Osteocyte (in vitro differentiated cells): ENCODE data around the gene BDKRB2. TPM values are rescaled to one million over a fixed set of nuclear protein-coding genes. Genes with fewer than 3 reads are reported as not detected.

Experiments used
- DNase-seq: peaks from one replicate; pipeline ENCODE4 v3.0.0; 2021; ENCODE audit warnings: mixed read lengths; ENCODE audit not compliant: unreplicated experiment; ENCODE audit errors: extremely low spot score
- H3K27ac Mint-ChIP-seq: one replicate; pipeline ENCODE4 v1.8.0; 2021; ENCODE audit warnings: mild to moderate bottlenecking, mixed read lengths; ENCODE audit not compliant: unreplicated experiment
- H3K27me3 Mint-ChIP-seq: one replicate; pipeline ENCODE4 v1.8.0; 2021; ENCODE audit warnings: mixed read lengths; ENCODE audit not compliant: unreplicated experiment
- H3K36me3 Mint-ChIP-seq: one replicate; pipeline ENCODE4 v1.8.0; 2021; ENCODE audit warnings: mixed read lengths; ENCODE audit not compliant: unreplicated experiment
- H3K4me1 Mint-ChIP-seq: one replicate; pipeline ENCODE4 v1.8.0; 2021; ENCODE audit warnings: mixed read lengths; ENCODE audit not compliant: unreplicated experiment
- H3K4me3 Mint-ChIP-seq: one replicate; pipeline ENCODE4 v1.8.0; 2021; ENCODE audit warnings: mild to moderate bottlenecking, moderate library complexity, mixed read lengths; ENCODE audit not compliant: unreplicated experiment
- H3K9me3 Mint-ChIP-seq: one replicate; pipeline ENCODE4 v1.8.0; 2021; ENCODE audit warnings: mixed read lengths; ENCODE audit not compliant: unreplicated experiment
- total RNA-seq: library from RNA; stranded (reverse); gene quantifications from 2 replicates; pipeline ENCODE4 v1.2.1, GENCODE V29; 2021
- TF ChIP-seq, protein P1 (sequence below): fragments of 200-600 bp; sonication (generic); IDR thresholded peaks from 2 replicates; pipeline ENCODE4 v1.5.0; 2021; ENCODE audit warnings: antibody characterized with exemption, mild to moderate bottlenecking, moderate library complexity

BDKRB2 gene
- total RNA-seq, 1 donor from 2014 or later, result 0.40 TPM

DNA sequence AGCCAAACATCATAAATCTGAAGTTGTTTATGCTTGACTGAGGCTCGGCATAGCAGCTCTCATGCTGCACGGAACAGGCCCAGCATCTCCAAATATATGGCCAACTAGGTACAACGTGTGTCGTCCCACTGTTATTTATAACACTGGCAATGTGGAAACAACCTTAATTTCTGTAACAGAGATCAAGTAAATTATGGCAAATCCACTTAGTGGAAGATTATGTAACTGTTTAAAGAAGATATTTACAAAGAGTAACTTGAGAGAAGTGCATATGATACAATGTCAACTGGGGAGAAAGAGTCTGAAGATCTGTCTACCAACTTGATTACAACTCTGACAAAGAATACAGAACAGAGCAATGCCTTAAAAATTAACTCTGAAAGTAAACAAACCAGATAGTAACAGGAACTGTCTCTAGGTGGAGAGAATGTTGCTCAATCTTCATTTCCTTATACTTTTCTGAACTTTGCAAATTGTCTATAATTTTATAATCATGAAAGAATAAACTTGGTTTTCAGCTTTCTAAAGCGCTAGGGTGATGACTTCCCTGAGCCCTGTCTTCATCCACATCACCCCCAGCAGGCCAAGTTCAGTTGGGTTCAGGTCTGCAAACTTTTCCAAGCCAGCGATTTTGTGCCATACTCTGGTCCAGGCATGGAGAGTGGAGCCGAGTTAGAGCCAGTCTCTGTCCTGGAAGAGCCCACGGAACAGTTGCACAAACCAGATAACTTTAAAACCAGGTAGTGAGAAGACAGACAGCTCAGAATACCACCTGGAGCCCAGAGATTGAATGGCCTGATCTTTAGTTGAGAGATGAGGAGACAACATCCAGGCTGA is 44.3 kb upstream of the BDKRB2 start:
- Mint-ChIP-seq H3K27ac (no peak overlapping the region), H3K4me3 (no peak overlapping the region), H3K36me3 (no peaks in the 10 kb centered on the region), H3K27me3 (no peaks in the 10 kb centered on the region), H3K9me3 (no peaks in the 10 kb centered on the region), H3K4me1 (no peaks in the 10 kb centered on the region)
- TF ChIP-seq, protein P1, sequence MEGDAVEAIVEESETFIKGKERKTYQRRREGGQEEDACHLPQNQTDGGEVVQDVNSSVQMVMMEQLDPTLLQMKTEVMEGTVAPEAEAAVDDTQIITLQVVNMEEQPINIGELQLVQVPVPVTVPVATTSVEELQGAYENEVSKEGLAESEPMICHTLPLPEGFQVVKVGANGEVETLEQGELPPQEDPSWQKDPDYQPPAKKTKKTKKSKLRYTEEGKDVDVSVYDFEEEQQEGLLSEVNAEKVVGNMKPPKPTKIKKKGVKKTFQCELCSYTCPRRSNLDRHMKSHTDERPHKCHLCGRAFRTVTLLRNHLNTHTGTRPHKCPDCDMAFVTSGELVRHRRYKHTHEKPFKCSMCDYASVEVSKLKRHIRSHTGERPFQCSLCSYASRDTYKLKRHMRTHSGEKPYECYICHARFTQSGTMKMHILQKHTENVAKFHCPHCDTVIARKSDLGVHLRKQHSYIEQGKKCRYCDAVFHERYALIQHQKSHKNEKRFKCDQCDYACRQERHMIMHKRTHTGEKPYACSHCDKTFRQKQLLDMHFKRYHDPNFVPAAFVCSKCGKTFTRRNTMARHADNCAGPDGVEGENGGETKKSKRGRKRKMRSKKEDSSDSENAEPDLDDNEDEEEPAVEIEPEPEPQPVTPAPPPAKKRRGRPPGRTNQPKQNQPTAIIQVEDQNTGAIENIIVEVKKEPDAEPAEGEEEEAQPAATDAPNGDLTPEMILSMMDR, result no peak
- no peak for DNase-seq

GRCh38 chr14:96160913-96161310 is 43.7 kb upstream of the BDKRB2 start:
- H3K27me3 Mint-ChIP-seq, result no peaks in the 10 kb centered on the region
- no peaks in the 10 kb centered on the region for H3K36me3 Mint-ChIP-seq
- TF ChIP-seq, protein P1, result no peak
- no peak overlapping the region for H3K27ac Mint-ChIP-seq
- no peaks in the 10 kb centered on the region for H3K9me3 Mint-ChIP-seq
- DNase-seq, result no peak
- peaks cover 1% of the 10 kb centered on the region for H3K4me1 Mint-ChIP-seq
- no peak overlapping the region for H3K4me3 Mint-ChIP-seq

GRCh38 chr14:96161636-96162035 is 43.0 kb upstream of the BDKRB2 start:
- no peaks in the 10 kb centered on the region for H3K27me3 Mint-ChIP-seq
- H3K4me3 Mint-ChIP-seq, result no peak overlapping the region
- DNase-seq, result no peak
- peaks cover 6% of the 10 kb centered on the region for H3K4me1 Mint-ChIP-seq
- H3K36me3 Mint-ChIP-seq, result no peaks in the 10 kb centered on the region
- no peaks in the 10 kb centered on the region for H3K9me3 Mint-ChIP-seq
- no peak overlapping the region for H3K27ac Mint-ChIP-seq
- TF ChIP-seq, protein P1, result no peak

GRCh38 chr14:96162265-96162664 is 42.4 kb upstream of the BDKRB2 start:
- Mint-ChIP-seq H3K4me3 (no peak overlapping the region), H3K27ac (no peak overlapping the region), H3K9me3 (no peaks in the 10 kb centered on the region), H3K4me1 (peaks cover 9% of the 10 kb centered on the region), H3K27me3 (no peaks in the 10 kb centered on the region), H3K36me3 (no peaks in the 10 kb centered on the region)
- DNase-seq, result no peak
- TF ChIP-seq, protein P1, result no peak

DNA sequence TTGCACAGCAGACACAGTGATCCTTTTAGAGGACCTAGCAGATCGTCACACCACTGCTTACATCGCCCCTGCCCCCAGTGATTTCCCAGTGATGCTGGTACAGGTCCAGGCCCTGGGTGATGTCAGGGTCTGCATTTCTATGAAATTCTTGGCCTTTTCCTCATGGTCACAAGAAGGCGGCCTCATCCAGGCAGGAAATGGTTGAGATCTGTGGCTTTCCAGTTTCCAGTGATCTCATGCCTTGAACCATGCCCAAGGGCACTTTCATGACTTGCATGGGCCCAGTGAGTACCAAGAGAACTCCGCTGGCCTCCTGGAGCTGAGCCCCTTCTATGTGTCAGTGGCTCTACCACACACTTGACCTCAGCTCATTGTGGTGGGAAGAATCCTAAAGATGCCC is 41.9 kb upstream of the BDKRB2 start:
- Mint-ChIP-seq H3K9me3 (no peaks in the 10 kb centered on the region), H3K27me3 (no peaks in the 10 kb centered on the region), H3K27ac (no peak overlapping the region), H3K4me3 (no peak overlapping the region), H3K36me3 (no peaks in the 10 kb centered on the region), H3K4me1 (peaks cover 12% of the 10 kb centered on the region)
- TF ChIP-seq, protein P1, result no peak
- no peak for DNase-seq
